Mammary epithelial cell (primary cell): ENCODE measurements around the gene CDC37.

Experiments used
- EZH2 ChIP-seq: IDR thresholded peaks from 2 replicates; pipeline ENCODE4 v1.6.1; 2012; ENCODE audit warnings: low read length, inconsistent platforms, borderline replicate concordance
- TF ChIP-seq, protein P1 (sequence below), 2 donors: IDR thresholded peaks in 1 of 2; conservative IDR thresholded peaks in 1 of 2; 2 replicates each; pipeline ENCODE4 v1.5.1; 2011 to 2012; ENCODE audit warnings: inconsistent platforms in 2 of 2, low read length in 2 of 2, mild to moderate bottlenecking in 2 of 2, control low read depth in 1 of 2, low read depth in 1 of 2; ENCODE audit not compliant: insufficient read depth in 1 of 2; ENCODE audit errors: extremely low read depth in 1 of 2

GRCh38 chr19:10418235-10418484, 14.8 kb upstream of the CDC37 start:
- TF ChIP-seq, protein P1, sequence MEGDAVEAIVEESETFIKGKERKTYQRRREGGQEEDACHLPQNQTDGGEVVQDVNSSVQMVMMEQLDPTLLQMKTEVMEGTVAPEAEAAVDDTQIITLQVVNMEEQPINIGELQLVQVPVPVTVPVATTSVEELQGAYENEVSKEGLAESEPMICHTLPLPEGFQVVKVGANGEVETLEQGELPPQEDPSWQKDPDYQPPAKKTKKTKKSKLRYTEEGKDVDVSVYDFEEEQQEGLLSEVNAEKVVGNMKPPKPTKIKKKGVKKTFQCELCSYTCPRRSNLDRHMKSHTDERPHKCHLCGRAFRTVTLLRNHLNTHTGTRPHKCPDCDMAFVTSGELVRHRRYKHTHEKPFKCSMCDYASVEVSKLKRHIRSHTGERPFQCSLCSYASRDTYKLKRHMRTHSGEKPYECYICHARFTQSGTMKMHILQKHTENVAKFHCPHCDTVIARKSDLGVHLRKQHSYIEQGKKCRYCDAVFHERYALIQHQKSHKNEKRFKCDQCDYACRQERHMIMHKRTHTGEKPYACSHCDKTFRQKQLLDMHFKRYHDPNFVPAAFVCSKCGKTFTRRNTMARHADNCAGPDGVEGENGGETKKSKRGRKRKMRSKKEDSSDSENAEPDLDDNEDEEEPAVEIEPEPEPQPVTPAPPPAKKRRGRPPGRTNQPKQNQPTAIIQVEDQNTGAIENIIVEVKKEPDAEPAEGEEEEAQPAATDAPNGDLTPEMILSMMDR (conservative IDR thresholded peaks at IDR 0.05 in 1 of 2, IDR thresholded peaks at IDR 0.05 in 1 of 2; ENCODE audit: extremely low read depth in 1 of 2, insufficient read depth in 1 of 2, low read depth in 1 of 2, low read length in 2 of 2), result no peak
- TF ChIP-seq EZH2, result no peak
